Skeletal muscle satellite cell (primary cell): ENCODE measurements around the gene C1orf116. TPM values are rescaled to one million over a fixed set of nuclear protein-coding genes. Genes with fewer than 3 reads are reported as not detected.

Experiments used
- H3K27me3 ChIP-seq: 2 replicates; pipeline ENCODE4 v1.7.0; 2013; ENCODE audit warnings: low read length; ENCODE audit not compliant: control insufficient read depth, insufficient read depth
- H3K36me3 ChIP-seq: 2 replicates; pipeline ENCODE4 v1.7.0; 2013; ENCODE audit warnings: mild to moderate bottlenecking, control low read depth, low read length; ENCODE audit not compliant: insufficient read depth
- H3K4me1 ChIP-seq: 2 replicates; pipeline ENCODE4 v1.7.0; 2013; ENCODE audit warnings: low read length; ENCODE audit not compliant: control insufficient read depth, insufficient read depth
- H3K4me2 ChIP-seq: 2 replicates; pipeline ENCODE4 v1.7.0; 2013; ENCODE audit warnings: mild to moderate bottlenecking, low read length
- H3K4me3 ChIP-seq: 2 replicates; pipeline ENCODE4 v1.7.0; 2013; ENCODE audit warnings: low read length
- H3K9ac ChIP-seq: 2 replicates; pipeline ENCODE4 v1.7.0; 2013; ENCODE audit warnings: mild to moderate bottlenecking, low read depth, low read length, moderate library complexity
- H3K9me3 ChIP-seq: replicated peaks from 2 replicates; pipeline ENCODE4 v1.7.0; 2013; ENCODE audit warnings: mild to moderate bottlenecking, control low read depth, low read length
- total RNA-seq: library from RNA; depleted of rRNA; stranded (reverse); fragments of >200 nt; gene quantifications from 2 replicates; pipeline ENCODE4 v1.2.3, GENCODE V29; 2012; rRNA removed

The C1orf116 gene
- total RNA-seq = not detected in 2 replicates

GRCh38 chr1:207032528-207033017, at the start of gene C1orf116:
TSS of gene C1orf116 (minus strand) at chr1:207032756. CDS start at chr1:207027598, 5,158 bp downstream.
- no peaks in the 10 kb centered on the region for H3K9me3 ChIP-seq
- peaks cover 11% of the 10 kb centered on the region for H3K4me1 ChIP-seq
- no peak within 1 kb of the TSS for H3K9ac ChIP-seq

GRCh38 chr1:207081806-207082205, 49.2 kb upstream of the C1orf116 start:
- no peak overlapping the region for H3K4me3 ChIP-seq
- no peaks in the 10 kb centered on the region for H3K9me3 ChIP-seq
- H3K4me1 ChIP-seq = no peaks in the 10 kb centered on the region
- H3K36me3 ChIP-seq = no peaks in the 10 kb centered on the region
- no peak overlapping the region for H3K9ac ChIP-seq
- peaks cover 13% of the 10 kb centered on the region for H3K27me3 ChIP-seq
- no peak overlapping the region for H3K4me2 ChIP-seq

More at GRCh38 chr1:207032528-207033017, at the start of gene C1orf116:
- Histone ChIP-seq H3K4me3 (no peak within 1 kb of the TSS), H3K27me3 (no peaks in the 10 kb centered on the region), H3K4me2 (no peak within 1 kb of the TSS), H3K36me3 (no peaks in the 10 kb centered on the region)

GRCh38 chr1:207081088-207081487, 48.5 kb upstream of the C1orf116 start:
- no peak overlapping the region for H3K9ac ChIP-seq
- no peak overlapping the region for H3K4me2 ChIP-seq
- peaks cover 12% of the 10 kb centered on the region for H3K27me3 ChIP-seq
- no peak overlapping the region for H3K4me3 ChIP-seq
- no peaks in the 10 kb centered on the region for H3K9me3 ChIP-seq
- no peaks in the 10 kb centered on the region for H3K36me3 ChIP-seq
- no peaks in the 10 kb centered on the region for H3K4me1 ChIP-seq

- no peaks in the 10 kb centered on the region for H3K36me3 ChIP-seq
- H3K9me3 ChIP-seq = no peaks in the 10 kb centered on the region
- no peak overlapping the region for H3K4me2 ChIP-seq
- H3K4me3 ChIP-seq = no peak overlapping the region
- peaks cover 9% of the 10 kb centered on the region for H3K27me3 ChIP-seq
- H3K9ac ChIP-seq = no peak overlapping the region
- H3K4me1 ChIP-seq = no peaks in the 10 kb centered on the region
Observed at GRCh38 chr1:207079706-207080241, 47.2 kb upstream of the C1orf116 start.

GRCh38 chr1:207078578-207079132, 46.1 kb upstream of the C1orf116 start:
- Histone ChIP-seq H3K9ac (no peak overlapping the region), H3K27me3 (peaks cover under 1% of the 10 kb centered on the region), H3K4me2 (no peak overlapping the region), H3K9me3 (no peaks in the 10 kb centered on the region), H3K4me3 (no peak overlapping the region), H3K36me3 (no peaks in the 10 kb centered on the region), H3K4me1 (no peaks in the 10 kb centered on the region)

GRCh38 chr1:207077470-207078377, 45.2 kb upstream of the C1orf116 start:
- H3K4me3 ChIP-seq = no peak overlapping the region
- no peaks in the 10 kb centered on the region for H3K9me3 ChIP-seq
- H3K27me3 ChIP-seq = no peaks in the 10 kb centered on the region
- H3K4me2 ChIP-seq = no peak overlapping the region
- H3K4me1 ChIP-seq = no peaks in the 10 kb centered on the region
- H3K9ac ChIP-seq = no peak overlapping the region
- H3K36me3 ChIP-seq = no peaks in the 10 kb centered on the region

GRCh38 chr1:207077012-207077411, 44.5 kb upstream of the C1orf116 start:
- Histone ChIP-seq H3K4me2 (no peak overlapping the region), H3K9me3 (no peaks in the 10 kb centered on the region), H3K4me3 (no peak overlapping the region), H3K36me3 (no peaks in the 10 kb centered on the region), H3K9ac (no peak overlapping the region), H3K27me3 (no peaks in the 10 kb centered on the region), H3K4me1 (no peaks in the 10 kb centered on the region)

GRCh38 chr1:207076181-207076955, 43.8 kb upstream of the C1orf116 start:
- no peak overlapping the region for H3K4me3 ChIP-seq
- H3K9ac ChIP-seq = no peak overlapping the region
- H3K36me3 ChIP-seq = no peaks in the 10 kb centered on the region
- no peak overlapping the region for H3K4me2 ChIP-seq
- H3K9me3 ChIP-seq = no peaks in the 10 kb centered on the region
- no peaks in the 10 kb centered on the region for H3K27me3 ChIP-seq
- H3K4me1 ChIP-seq = no peaks in the 10 kb centered on the region

- Histone ChIP-seq H3K4me3 (no peak overlapping the region), H3K4me1 (no peaks in the 10 kb centered on the region), H3K9ac (no peak overlapping the region), H3K9me3 (no peaks in the 10 kb centered on the region), H3K36me3 (no peaks in the 10 kb centered on the region), H3K27me3 (no peaks in the 10 kb centered on the region), H3K4me2 (no peak overlapping the region)
Observed at GRCh38 chr1:207073906-207074820, 41.6 kb upstream of the C1orf116 start.

- Histone ChIP-seq H3K27me3 (no peaks in the 10 kb centered on the region), H3K9ac (no peak overlapping the region), H3K9me3 (no peaks in the 10 kb centered on the region), H3K4me1 (no peaks in the 10 kb centered on the region), H3K36me3 (no peaks in the 10 kb centered on the region), H3K4me3 (no peak overlapping the region), H3K4me2 (no peak overlapping the region)
Observed at GRCh38 chr1:207072233-207072632, 39.7 kb upstream of the C1orf116 start.
